Measurements from ENCODE around the gene GPR18.
A peak's percentile ranks its signal among the peaks of the same experiment; 100 is the strongest.

GPR18 gene, protein sequence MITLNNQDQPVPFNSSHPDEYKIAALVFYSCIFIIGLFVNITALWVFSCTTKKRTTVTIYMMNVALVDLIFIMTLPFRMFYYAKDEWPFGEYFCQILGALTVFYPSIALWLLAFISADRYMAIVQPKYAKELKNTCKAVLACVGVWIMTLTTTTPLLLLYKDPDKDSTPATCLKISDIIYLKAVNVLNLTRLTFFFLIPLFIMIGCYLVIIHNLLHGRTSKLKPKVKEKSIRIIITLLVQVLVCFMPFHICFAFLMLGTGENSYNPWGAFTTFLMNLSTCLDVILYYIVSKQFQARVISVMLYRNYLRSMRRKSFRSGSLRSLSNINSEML

DNA sequence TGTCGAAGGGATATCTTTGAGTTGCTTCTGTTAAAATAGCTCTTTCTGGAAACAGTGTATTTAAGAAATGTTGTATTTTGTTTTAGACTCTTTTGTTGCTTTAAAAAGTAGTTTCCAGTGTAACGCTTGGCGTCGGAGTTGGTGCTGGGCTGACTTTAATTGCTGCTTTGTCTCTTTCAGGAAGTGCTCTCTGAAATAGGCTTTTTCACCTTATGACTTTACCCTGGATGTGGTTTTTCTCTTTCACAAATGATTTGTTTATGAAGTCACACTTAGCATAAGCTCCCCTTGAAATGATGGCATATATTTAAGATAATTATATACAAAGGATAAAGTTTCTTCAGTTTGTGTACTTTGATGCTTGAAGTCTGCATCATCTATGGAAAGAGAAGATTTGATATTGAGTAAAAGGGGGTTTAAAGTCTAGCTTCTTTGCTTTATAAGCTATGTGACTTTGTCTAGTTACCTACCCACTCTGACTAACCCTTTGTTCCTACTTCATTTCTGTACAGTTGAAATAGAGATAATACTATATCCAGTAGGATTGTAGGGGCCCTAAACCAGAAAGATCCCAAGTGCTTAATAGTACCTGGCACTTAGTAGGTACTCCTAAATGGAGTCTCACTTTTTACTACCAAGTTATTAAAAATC, at the start of gene GPR18:
Gene GPR18 (minus strand): TSS at position 170 of the 651 bp plus-strand sequence. CDS start 2,507 bp downstream, outside the sequence.
- no peak for DNase-seq (ENCODE audit: low read depth)
- TF ChIP-seq, protein P1, sequence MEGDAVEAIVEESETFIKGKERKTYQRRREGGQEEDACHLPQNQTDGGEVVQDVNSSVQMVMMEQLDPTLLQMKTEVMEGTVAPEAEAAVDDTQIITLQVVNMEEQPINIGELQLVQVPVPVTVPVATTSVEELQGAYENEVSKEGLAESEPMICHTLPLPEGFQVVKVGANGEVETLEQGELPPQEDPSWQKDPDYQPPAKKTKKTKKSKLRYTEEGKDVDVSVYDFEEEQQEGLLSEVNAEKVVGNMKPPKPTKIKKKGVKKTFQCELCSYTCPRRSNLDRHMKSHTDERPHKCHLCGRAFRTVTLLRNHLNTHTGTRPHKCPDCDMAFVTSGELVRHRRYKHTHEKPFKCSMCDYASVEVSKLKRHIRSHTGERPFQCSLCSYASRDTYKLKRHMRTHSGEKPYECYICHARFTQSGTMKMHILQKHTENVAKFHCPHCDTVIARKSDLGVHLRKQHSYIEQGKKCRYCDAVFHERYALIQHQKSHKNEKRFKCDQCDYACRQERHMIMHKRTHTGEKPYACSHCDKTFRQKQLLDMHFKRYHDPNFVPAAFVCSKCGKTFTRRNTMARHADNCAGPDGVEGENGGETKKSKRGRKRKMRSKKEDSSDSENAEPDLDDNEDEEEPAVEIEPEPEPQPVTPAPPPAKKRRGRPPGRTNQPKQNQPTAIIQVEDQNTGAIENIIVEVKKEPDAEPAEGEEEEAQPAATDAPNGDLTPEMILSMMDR (IDR thresholded peaks at IDR 0.05; ENCODE audit: low read depth, low read length, missing control alignments), result no peak
- peak within 1 kb of the TSS; percentile 12 for H3K4me3 ChIP-seq (ENCODE audit: low read depth, low read length)

DNA sequence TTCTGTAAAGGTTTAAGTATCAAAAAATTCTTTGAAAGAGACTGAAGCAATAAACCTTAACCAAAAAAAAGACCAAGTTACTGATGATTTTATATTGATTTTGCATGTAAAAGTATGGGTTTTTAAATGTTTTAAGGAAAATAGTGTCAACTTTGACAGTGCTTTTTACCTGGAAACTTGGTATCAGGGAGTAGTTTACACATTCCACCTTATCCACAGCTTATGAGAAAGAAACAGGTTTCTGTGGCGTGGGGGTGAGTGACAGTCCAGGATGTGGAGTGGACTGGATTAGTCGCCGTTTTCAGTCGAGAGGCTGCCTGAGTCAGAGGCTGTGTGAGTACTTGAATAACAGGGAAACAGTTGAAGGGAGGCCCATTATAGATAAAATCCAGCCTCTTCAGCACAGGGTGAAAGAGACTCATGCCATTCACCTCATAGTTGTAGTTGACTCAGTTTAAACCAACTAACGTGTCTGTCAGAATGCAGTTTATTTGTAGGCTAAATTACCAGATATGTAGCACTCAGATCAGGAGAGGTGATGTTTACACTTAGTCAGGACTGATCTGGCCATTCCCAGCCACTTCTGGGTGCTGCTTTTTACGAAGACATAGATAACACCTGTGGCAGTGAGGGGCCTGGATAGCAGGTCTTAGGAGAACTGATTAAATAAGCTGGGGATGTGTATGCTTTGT, 49.6 kb upstream of the GPR18 start:
- TF ChIP-seq, protein P1 (IDR thresholded peaks at IDR 0.05; ENCODE audit: low read depth, low read length, missing control alignments), result no peak
- no peak for DNase-seq (ENCODE audit: low read depth)
- peak overlapping the region; percentile 36; the same call in 1 of the 2 replicates for H3K4me3 ChIP-seq (ENCODE audit: low read depth, low read length)

DNA sequence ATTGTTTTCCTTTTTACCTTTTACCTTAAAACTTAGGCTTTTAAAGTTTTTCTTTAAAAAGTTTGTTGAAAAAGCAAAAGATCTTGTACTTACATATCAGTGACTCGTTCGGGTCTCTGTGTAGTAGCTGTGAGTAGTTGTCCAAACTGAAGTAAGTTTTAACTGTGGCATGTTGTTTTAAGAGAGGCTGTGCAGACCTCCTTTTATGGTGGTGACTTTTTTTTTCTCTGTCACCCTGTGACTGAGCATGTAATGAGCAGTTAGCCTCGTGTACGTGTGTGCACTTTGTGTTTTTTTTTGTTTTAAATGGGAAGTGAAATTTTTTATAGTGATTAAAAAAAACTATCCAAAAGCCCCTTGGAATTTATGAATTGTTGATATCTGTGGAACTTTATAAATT, 49.1 kb upstream of the GPR18 start, which contains the start of gene GPR183:
Gene GPR183 (minus strand): TSS at position 153 of the 400 bp plus-strand sequence. CDS start 11,254 bp downstream, outside the sequence.
- TF ChIP-seq, protein P1 (IDR thresholded peaks at IDR 0.05; ENCODE audit: low read depth, low read length, missing control alignments), result no peak
- peak within 1 kb of the TSS; percentile 71 for H3K4me3 ChIP-seq (ENCODE audit: low read depth, low read length)
- peak; percentile 86 for DNase-seq (ENCODE audit: low read depth)

DNA sequence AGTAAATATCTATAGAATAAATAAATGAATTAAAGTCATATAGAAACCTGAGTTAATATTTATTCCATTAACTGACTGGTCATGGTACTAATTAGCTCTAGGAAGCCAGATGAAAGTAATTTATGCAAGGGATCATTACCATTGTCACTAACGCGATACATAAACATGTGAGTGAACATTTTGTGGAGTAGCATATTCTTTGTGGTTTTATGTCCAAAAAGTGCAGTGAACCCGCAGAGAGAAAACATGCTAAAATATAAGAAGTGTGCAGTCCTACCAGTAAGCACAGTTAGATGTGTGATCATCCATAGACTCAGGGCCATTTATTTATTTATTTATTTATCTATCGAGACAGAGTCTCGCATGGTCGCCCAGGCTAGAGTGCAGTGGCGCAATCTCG, 47.4 kb upstream of the GPR18 start:
- DNase-seq (ENCODE audit: low read depth), result no peak
- TF ChIP-seq, protein P1 (IDR thresholded peaks at IDR 0.05; ENCODE audit: low read depth, low read length, missing control alignments), result no peak
- H3K4me3 ChIP-seq (ENCODE audit: low read depth, low read length), result peak overlapping the region; percentile 71

DNA sequence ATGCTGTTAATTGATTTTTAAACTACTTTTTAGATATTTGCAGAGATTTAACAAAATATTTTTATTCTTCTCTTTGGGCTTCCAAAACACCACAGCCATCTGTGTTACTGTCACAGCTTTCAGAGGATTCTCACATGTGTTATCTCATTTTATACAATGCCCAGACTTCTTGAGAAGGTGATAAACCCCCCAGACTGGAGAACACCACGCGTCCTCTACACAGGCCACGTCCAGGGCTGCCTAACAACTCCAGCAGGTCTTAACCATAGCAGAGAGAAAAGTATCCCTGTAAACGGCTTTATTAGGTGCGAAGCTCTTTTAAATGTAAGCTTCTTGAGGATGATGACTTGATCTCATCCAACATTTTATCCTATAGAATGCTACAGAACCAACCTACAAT, 47.0 kb upstream of the GPR18 start:
- no peak for DNase-seq (ENCODE audit: low read depth)
- H3K4me3 ChIP-seq (ENCODE audit: low read depth, low read length), result peak overlapping the region; percentile 71
- TF ChIP-seq, protein P1 (IDR thresholded peaks at IDR 0.05; ENCODE audit: low read depth, low read length, missing control alignments), result no peak

DNA sequence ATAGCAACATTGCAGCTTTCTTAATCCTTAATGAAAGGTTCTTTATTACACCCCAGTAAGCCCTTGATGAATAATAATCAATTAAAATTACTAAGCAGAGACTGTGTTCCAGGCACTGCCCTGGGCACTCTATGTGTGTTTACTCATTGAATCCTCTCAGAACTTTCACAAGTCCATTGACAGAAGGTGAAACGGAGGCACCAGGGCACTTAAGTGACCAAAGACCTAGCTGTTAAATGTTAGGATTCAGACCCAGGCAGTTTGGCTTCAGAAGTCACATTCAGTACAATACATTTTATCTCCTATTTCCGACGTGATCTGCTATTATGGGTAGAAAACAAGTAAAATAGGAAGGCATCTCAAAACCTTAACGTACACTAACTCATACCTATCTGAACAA, 46.4 kb upstream of the GPR18 start:
- DNase-seq (ENCODE audit: low read depth), result no peak
- peak overlapping the region; percentile 71 for H3K4me3 ChIP-seq (ENCODE audit: low read depth, low read length)
- TF ChIP-seq, protein P1 (IDR thresholded peaks at IDR 0.05; ENCODE audit: low read depth, low read length, missing control alignments), result no peak
